H1 (cell line): Measurements from ENCODE around the gene RNF130. TPM values are rescaled to one million over a fixed set of nuclear protein-coding genes. Genes with fewer than 3 reads are reported as not detected.

Experiments used
- CTCF ChIA-PET: fragments of 300-600 bp; sonication (Branson Sonifier 250); formaldehyde crosslinking; loops from one replicate; lab custom pipeline; 2021; ENCODE audit not compliant: partially characterized antibody; lab: Charles Lee
- POLR2A ChIA-PET: fragments of 300-600 bp; sonication (Branson Sonifier 250); formaldehyde crosslinking; loops from one replicate; lab custom pipeline; 2021; ENCODE audit warnings: inconsistent platforms; ENCODE audit not compliant: partially characterized antibody; lab: Charles Lee
- DNase-seq, 2 experiments: peaks; one replicate each; pipeline versions ENCODE4 v3.0.0 to v3.0.0-alpha.2; 2010 to 2022; ENCODE audit warnings: low spot score in 2 of 2, low read depth in 1 of 2, mixed read lengths in 1 of 2
- FAIRE-seq: peaks from 2 replicates; lab custom pipeline; 2011; peaks lifted over from hg19 to GRCh38; lab: Jason Lieb, UNC
- H2AFZ ChIP-seq: 2 replicates; pipeline ENCODE4 v1.8.1; 2012; ENCODE audit warnings: low read length, inconsistent platforms
- H2AK5ac ChIP-seq: 2 replicates; pipeline ENCODE4 v1.6.1; 2013; ENCODE audit warnings: low read depth, low read length
- H2BK120ac ChIP-seq: replicated peaks from 2 replicates; pipeline ENCODE3; 2013; ENCODE audit warnings: low read depth, low read length, inconsistent platforms
- H2BK12ac ChIP-seq: 2 replicates; pipeline ENCODE4 v1.6.1; 2013; ENCODE audit warnings: low read depth, low read length
- H2BK15ac ChIP-seq: 2 replicates; pipeline ENCODE4 v1.6.1; 2013; ENCODE audit warnings: low read length
- H2BK20ac ChIP-seq: 2 replicates; pipeline ENCODE4 v1.6.1; 2013; ENCODE audit warnings: low read length
- H2BK5ac ChIP-seq: 2 replicates; pipeline ENCODE4 v1.6.1; 2013; ENCODE audit warnings: low read depth, low read length
- H3K14ac ChIP-seq: 2 replicates; pipeline ENCODE4 v1.6.1; 2013; ENCODE audit warnings: inconsistent platforms; ENCODE audit not compliant: insufficient read length
- H3K18ac ChIP-seq: 2 replicates; pipeline ENCODE4 v1.6.1; 2013; ENCODE audit warnings: low read length; ENCODE audit errors: extremely low read depth
- H3K23ac ChIP-seq: 2 replicates; pipeline ENCODE4 v1.6.1; 2013; ENCODE audit warnings: inconsistent platforms; ENCODE audit not compliant: insufficient read length
- H3K23me2 ChIP-seq: 2 replicates; pipeline ENCODE4 v1.6.1; 2013; ENCODE audit warnings: low read depth, low read length
- H3K27ac ChIP-seq: 2 replicates; pipeline ENCODE4 v1.6.1; 2011; ENCODE audit warnings: low read depth, low read length, inconsistent platforms
- H3K27me3 ChIP-seq, 4 experiments: replicated peaks in 1 of 4; 1 replicate in 1 of 4; 2 replicates in 3 of 4; pipeline versions ENCODE4 v1.6.1 to v1.8.1; 2011 to 2013; ENCODE audit warnings: low read length in 3 of 4, mild to moderate bottlenecking in 3 of 4, inconsistent platforms in 2 of 4, mixed read lengths in 2 of 4, moderate library complexity in 1 of 4; ENCODE audit not compliant: control insufficient read depth in 3 of 4, insufficient read depth in 3 of 4; ENCODE audit errors: extremely low read depth in 1 of 4
- H3K36me3 ChIP-seq, 4 experiments: 2 replicates each; pipeline versions ENCODE4 v1.6.1 to v1.8.1; 2011 to 2013; ENCODE audit warnings: mild to moderate bottlenecking in 4 of 4, low read length in 3 of 4, moderate library complexity in 2 of 4, control low read depth in 1 of 4, inconsistent platforms in 1 of 4; ENCODE audit not compliant: insufficient read depth in 4 of 4, control insufficient read depth in 2 of 4
- H3K4ac ChIP-seq: replicated peaks from 2 replicates; pipeline ENCODE3; 2013; ENCODE audit warnings: low read length, low read depth, mixed read lengths, inconsistent platforms; ENCODE audit not compliant: insufficient read length
- H3K4me1 ChIP-seq, 4 experiments: replicated peaks in 1 of 4; 1 replicate in 1 of 4; 2 replicates in 3 of 4; pipeline versions ENCODE4 v1.6.1 to v1.8.1; 2011 to 2013; ENCODE audit warnings: low read length in 3 of 4, inconsistent platforms in 2 of 4, mixed read lengths in 1 of 4; ENCODE audit not compliant: insufficient read depth in 4 of 4, control insufficient read depth in 3 of 4
- H3K4me2 ChIP-seq, 2 experiments: 2 replicates each; pipeline versions ENCODE4 v1.6.1 to v1.8.1; 2011 to 2013; ENCODE audit warnings: low read depth in 2 of 2, low read length in 2 of 2, control low read depth in 1 of 2, inconsistent platforms in 1 of 2, mild to moderate bottlenecking in 1 of 2; ENCODE audit not compliant: insufficient read depth in 1 of 2
- H3K4me3 ChIP-seq, 4 experiments: fragments of 200-600, 300-600 bp in 1 of 4; sonication (generic), shearing (Covaris generic), sonication (Bioruptor Twin) in 1 of 4; 2 replicates each; pipeline versions ENCODE4 v1.5.1 to v1.8.1; 2011 to 2016; ENCODE audit warnings: low read length in 4 of 4, low read depth in 3 of 4, control low read depth in 2 of 4, inconsistent platforms in 2 of 4, mild to moderate bottlenecking in 2 of 4, mixed read lengths in 1 of 4, moderate library complexity in 1 of 4; ENCODE audit not compliant: insufficient read depth in 2 of 4; ENCODE audit errors: extremely low read depth in 1 of 4
- H3K56ac ChIP-seq: replicated peaks from 2 replicates; pipeline ENCODE3; 2013; ENCODE audit warnings: low read depth, mild to moderate bottlenecking, mixed read lengths, low read length, inconsistent platforms; ENCODE audit not compliant: insufficient read length
- H3K79me1 ChIP-seq: 2 replicates; pipeline ENCODE4 v1.6.1; 2013; ENCODE audit warnings: low read depth, low read length, control low read depth
- H3K79me2 ChIP-seq, 2 experiments: 2 replicates each; pipeline versions ENCODE4 v1.6.1 to v1.8.1; 2012 to 2013; ENCODE audit warnings: low read length in 2 of 2, mild to moderate bottlenecking in 2 of 2, inconsistent platforms in 1 of 2; ENCODE audit not compliant: insufficient read depth in 2 of 2, control insufficient read depth in 1 of 2
- H3K9ac ChIP-seq, 4 experiments: replicated peaks in 1 of 4; 1 replicate in 1 of 4; 2 replicates in 3 of 4; pipeline versions ENCODE4 v1.6.1 to v1.8.1; 2011 to 2013; ENCODE audit warnings: low read depth in 3 of 4, low read length in 3 of 4, control low read depth in 2 of 4, mild to moderate bottlenecking in 2 of 4, moderate library complexity in 2 of 4, inconsistent platforms in 1 of 4; ENCODE audit errors: extremely low read depth in 1 of 4
- H3K9me3 ChIP-seq, 2 experiments: 2 replicates each; pipeline versions ENCODE4 v1.6.1 to v1.8.1; 2012 to 2013; ENCODE audit warnings: mild to moderate bottlenecking in 2 of 2, moderate library complexity in 2 of 2, control low read depth in 1 of 2, inconsistent platforms in 1 of 2, low read depth in 1 of 2, low read length in 1 of 2, mixed read lengths in 1 of 2; ENCODE audit not compliant: insufficient read depth in 2 of 2
- H4K20me1 ChIP-seq, 2 experiments: replicated peaks in 1 of 2; 2 replicates each; pipeline versions ENCODE3 to v1.8.1; 2011 to 2013; ENCODE audit warnings: inconsistent platforms in 2 of 2, low read length in 2 of 2, mild to moderate bottlenecking in 1 of 2; ENCODE audit not compliant: insufficient read depth in 2 of 2, control insufficient read depth in 1 of 2
- H4K5ac ChIP-seq: 2 replicates; pipeline ENCODE4 v1.6.1; 2013; ENCODE audit warnings: low read length, low read depth, mixed read lengths, inconsistent platforms; ENCODE audit not compliant: insufficient read length
- H4K8ac ChIP-seq: 2 replicates; pipeline ENCODE4 v1.8.0; 2013; ENCODE audit warnings: mild to moderate bottlenecking, moderate library complexity, low read length, inconsistent platforms; ENCODE audit not compliant: insufficient read depth; ENCODE audit errors: extremely low read depth
- H4K91ac ChIP-seq: replicated peaks from 2 replicates; pipeline ENCODE3; 2013; ENCODE audit warnings: low read length, mixed read lengths, inconsistent platforms; ENCODE audit not compliant: insufficient read length
- CHD2 ChIP-seq: IDR thresholded peaks from 2 replicates; pipeline ENCODE4 v1.6.1; 2012; ENCODE audit warnings: low read length, improper control_type of control experiment
- FOSL1 ChIP-seq: IDR thresholded peaks from 2 replicates; pipeline ENCODE4 v1.6.1; 2011; ENCODE audit warnings: mild to moderate bottlenecking, low read depth, low read length, moderate library complexity; ENCODE audit not compliant: insufficient read depth
- NANOG ChIP-seq: IDR thresholded peaks from 2 replicates; pipeline ENCODE4 v1.6.1; 2011; ENCODE audit warnings: low read length, low read depth, mild to moderate bottlenecking, inconsistent platforms; ENCODE audit not compliant: insufficient read depth, poor library complexity, severe bottlenecking
- PHF8 ChIP-seq: fragments of 200-600 bp; sonication (generic); conservative IDR thresholded peaks from 2 replicates; pipeline ENCODE4 v1.7.1; 2012; ENCODE audit warnings: low read depth, mild to moderate bottlenecking, inconsistent platforms, low read length, moderate library complexity
- POLR2AphosphoS5 ChIP-seq: IDR thresholded peaks from 2 replicates; pipeline ENCODE4 v1.6.1; 2011; ENCODE audit warnings: low read depth, low read length
- RAD21 ChIP-seq, 2 experiments: IDR thresholded peaks in 1 of 2; conservative IDR thresholded peaks in 1 of 2; 2 replicates each; pipeline ENCODE4 v1.6.1; 2011; ENCODE audit warnings: low read depth in 2 of 2, low read length in 2 of 2, improper control_type of control experiment in 1 of 2, inconsistent platforms in 1 of 2, mild to moderate bottlenecking in 1 of 2, moderate library complexity in 1 of 2
- RNF2 ChIP-seq: fragments of 200-900, 300-1000 bp; sonication (generic); IDR thresholded peaks from 2 replicates; pipeline ENCODE4 v1.7.1; 2016; ENCODE audit warnings: borderline replicate concordance, low read depth, mild to moderate bottlenecking, antibody characterized with exemption, low read length; ENCODE audit not compliant: poor library complexity, severe bottlenecking; ENCODE audit errors: missing control alignments
- RXRA ChIP-seq: IDR thresholded peaks from 2 replicates; pipeline ENCODE4 v1.6.1; 2011; ENCODE audit warnings: low read depth, mild to moderate bottlenecking, low read length, moderate library complexity; ENCODE audit not compliant: insufficient read depth
- SP1 ChIP-seq: IDR thresholded peaks from 2 replicates; pipeline ENCODE4 v1.6.1; 2011; ENCODE audit warnings: low read depth, low read length
- SP2 ChIP-seq: IDR thresholded peaks from 2 replicates; pipeline ENCODE4 v1.6.1; 2012; ENCODE audit warnings: mild to moderate bottlenecking, low read length, inconsistent platforms
- SP4 ChIP-seq: IDR thresholded peaks from 2 replicates; pipeline ENCODE4 v1.6.1; 2012; ENCODE audit warnings: low read length, inconsistent platforms
- WGBS, 2 experiments: shearing (Covaris generic) in 1 of 2; methylation state at CpG; one replicate each; pipeline versions ENCODE4 v1.1.6 to v1.1.7; 2013 to 2015; ENCODE audit warnings: low lambda C conversion rate in 2 of 2, mixed read lengths in 2 of 2, inconsistent platforms in 1 of 2, low coverage in 1 of 2, missing lambda C conversion rate in 1 of 2; ENCODE audit not compliant: insufficient replicate concordance in 2 of 2, insufficient coverage in 1 of 2, insufficient read length in 1 of 2; ENCODE audit errors: extremely low coverage in 1 of 2, missing lambda C conversion rate in 1 of 2; 5-methylcytosine and 5-hydroxymethylcytosine counted together
- polyA plus RNA-seq, 7 experiments: library from polyadenylated mRNA; depleted of rRNA in 3 of 7; stranded (reverse) in 5 of 7; unstranded in 2 of 7; fragments of >200 nt in 5 of 7; fragments of 200-250 nt in 2 of 7; gene quantifications; 1 replicate in 5 of 7; 2 replicates in 1 of 7; 4 replicates in 1 of 7; pipeline versions ENCODE4 v1.2.1 to v1.2.3, GENCODE V29; 2011 to 2013; ENCODE audit warnings: missing spikeins in 2 of 7, mixed read lengths in 2 of 7
- total RNA-seq: library from RNA; stranded (reverse); fragmentation: NEBNext Ultra II Directional; extraction: Animal tissue kit (Norgen Biotek cat#: 25700); gene quantifications from 2 replicates; pipeline ENCODE4 v1.2.1, GENCODE V29; 2021
- TF ChIP-seq, protein P1 (sequence below): IDR thresholded peaks from 2 replicates; pipeline ENCODE4 v1.6.1; 2012; ENCODE audit warnings: inconsistent platforms
- TF ChIP-seq, protein P2 (sequence below): IDR thresholded peaks from 2 replicates; pipeline ENCODE4 v1.6.1; 2011; ENCODE audit warnings: low read depth, mild to moderate bottlenecking, low read length; ENCODE audit not compliant: insufficient read depth

RNF130 gene
- total and polyA plus RNA-seq, 2 of the 8 experiments (the other 6 are each of a cell fraction or from before 2014, with no cell fraction given): 65.1 to 70.0 TPM

DNA sequence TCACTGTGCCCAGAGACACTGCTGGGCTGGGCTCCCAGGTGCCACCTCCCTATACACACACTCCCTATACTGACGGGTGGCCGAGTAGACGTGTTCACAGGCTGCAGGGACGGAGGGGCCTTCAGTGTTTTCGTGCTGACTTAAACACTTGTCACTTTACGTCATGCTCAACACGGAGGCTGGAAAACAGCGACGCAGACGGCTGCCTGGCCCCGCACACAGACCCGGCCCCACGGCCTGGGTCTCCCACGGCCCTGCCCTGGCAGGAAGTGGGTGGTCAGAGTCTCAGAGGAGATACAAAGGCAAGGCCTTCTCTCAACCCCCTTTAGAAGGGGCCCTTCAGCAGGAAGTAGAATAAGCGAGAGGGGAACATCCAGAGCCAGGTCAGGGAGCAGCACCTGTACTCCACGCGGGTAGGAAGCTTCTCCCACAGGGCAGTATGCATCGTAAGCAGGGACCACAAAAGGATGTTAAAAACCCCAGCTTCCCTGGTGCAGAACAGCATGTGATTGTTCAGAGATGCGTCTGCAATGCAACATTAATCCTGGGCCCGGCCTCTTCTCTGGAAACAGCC, 152.0 kb downstream of the RNF130 start:
- no peaks in the 10 kb centered on the region for H3K79me1 ChIP-seq
- H3K79me2 ChIP-seq: no peaks in the 10 kb centered on the region
- no peak overlapping the region for H4K5ac ChIP-seq
- H3K27me3 ChIP-seq: no peaks in the 10 kb centered on the region
- no peak overlapping the region for H4K8ac ChIP-seq
- H3K4me3 ChIP-seq: no peak overlapping the region
- no peak overlapping the region for H2BK120ac ChIP-seq
- H3K4me1 ChIP-seq: peaks cover 0 to 8% (median 4%) of the 10 kb centered on the region in 4 experiments; a peak in 6 of 7 replicates
- 92% methylated on average over 19 of the region's 20 CpGs; no CpG with 5 or more reads in 1 of the 2 experiments for WGBS, 2 experiments
- no peaks in the 10 kb centered on the region for H3K23me2 ChIP-seq
- H3K4me2 ChIP-seq: no peak overlapping the region
- H3K14ac ChIP-seq: no peak overlapping the region
- H3K36me3 ChIP-seq: no peaks in the 10 kb centered on the region
- no peak overlapping the region for H3K27ac ChIP-seq
- H3K18ac ChIP-seq: no peak overlapping the region
- H3K56ac ChIP-seq: no peak overlapping the region
- H2BK12ac ChIP-seq: no peak overlapping the region
- no peaks in the 10 kb centered on the region for H3K9me3 ChIP-seq
- no peak for FAIRE-seq
- no peak overlapping the region for H2AK5ac ChIP-seq
- ChIA-PET POLR2A (no interaction called here), CTCF (no interaction called here)
- H2BK20ac ChIP-seq: no peak overlapping the region
- H3K23ac ChIP-seq: no peak overlapping the region
- no peak for DNase-seq
- H2AFZ ChIP-seq: no peak overlapping the region
- H3K4ac ChIP-seq: no peak overlapping the region
- H2BK15ac ChIP-seq: no peak overlapping the region
- H2BK5ac ChIP-seq: no peak overlapping the region
- H4K20me1 ChIP-seq: no peaks in the 10 kb centered on the region
- H3K9ac ChIP-seq: no peak overlapping the region
- no peak overlapping the region for H4K91ac ChIP-seq
- TF ChIP-seq SP4 (no peak), RAD21 (IDR thresholded peaks at IDR 0.05 in 1 of 2, conservative IDR thresholded peaks at IDR 0.05 in 1 of 2; ENCODE audit: low read depth in 2 of 2, low read length in 2 of 2) (no peak), SP1 (no peak), RXRA (no peak), POLR2AphosphoS5 (no peak), CHD2 (no peak), RNF2 (no peak), PHF8 (no peak), FOSL1 (no peak), NANOG (no peak), SP2 (no peak)
- TF ChIP-seq, protein P1, sequence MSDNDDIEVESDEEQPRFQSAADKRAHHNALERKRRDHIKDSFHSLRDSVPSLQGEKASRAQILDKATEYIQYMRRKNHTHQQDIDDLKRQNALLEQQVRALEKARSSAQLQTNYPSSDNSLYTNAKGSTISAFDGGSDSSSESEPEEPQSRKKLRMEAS: no peak
- TF ChIP-seq, protein P2, sequence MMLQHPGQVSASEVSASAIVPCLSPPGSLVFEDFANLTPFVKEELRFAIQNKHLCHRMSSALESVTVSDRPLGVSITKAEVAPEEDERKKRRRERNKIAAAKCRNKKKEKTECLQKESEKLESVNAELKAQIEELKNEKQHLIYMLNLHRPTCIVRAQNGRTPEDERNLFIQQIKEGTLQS: no peak
